ENCODE measurements around the gene GRM1.

Gene GRM1

DNA sequence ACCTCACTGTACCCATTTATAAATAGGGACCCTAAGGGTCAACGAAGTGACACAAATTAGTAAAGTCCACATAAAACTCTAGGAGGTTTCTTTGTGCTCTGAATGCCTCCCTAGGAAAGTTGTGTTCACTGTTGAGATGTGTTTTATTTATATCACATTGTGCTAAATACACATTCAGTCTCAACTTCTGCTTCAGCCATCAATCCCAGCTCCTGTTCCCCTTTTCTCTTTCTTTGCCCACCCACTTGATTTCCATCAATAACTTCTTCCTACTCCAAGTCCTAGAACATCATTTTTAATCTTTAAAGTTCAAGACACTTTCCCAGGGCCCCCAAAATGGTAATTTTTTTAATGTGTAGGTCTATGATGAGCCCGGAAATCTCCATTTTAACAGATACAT is 306.5 kb downstream of the GRM1 start:
- no peak for DNase-seq (ENCODE audit: low read depth)
- H3K4me3 ChIP-seq (ENCODE audit: control insufficient read depth, low read depth, low read length): no peak overlapping the region
- TF ChIP-seq, protein P1, sequence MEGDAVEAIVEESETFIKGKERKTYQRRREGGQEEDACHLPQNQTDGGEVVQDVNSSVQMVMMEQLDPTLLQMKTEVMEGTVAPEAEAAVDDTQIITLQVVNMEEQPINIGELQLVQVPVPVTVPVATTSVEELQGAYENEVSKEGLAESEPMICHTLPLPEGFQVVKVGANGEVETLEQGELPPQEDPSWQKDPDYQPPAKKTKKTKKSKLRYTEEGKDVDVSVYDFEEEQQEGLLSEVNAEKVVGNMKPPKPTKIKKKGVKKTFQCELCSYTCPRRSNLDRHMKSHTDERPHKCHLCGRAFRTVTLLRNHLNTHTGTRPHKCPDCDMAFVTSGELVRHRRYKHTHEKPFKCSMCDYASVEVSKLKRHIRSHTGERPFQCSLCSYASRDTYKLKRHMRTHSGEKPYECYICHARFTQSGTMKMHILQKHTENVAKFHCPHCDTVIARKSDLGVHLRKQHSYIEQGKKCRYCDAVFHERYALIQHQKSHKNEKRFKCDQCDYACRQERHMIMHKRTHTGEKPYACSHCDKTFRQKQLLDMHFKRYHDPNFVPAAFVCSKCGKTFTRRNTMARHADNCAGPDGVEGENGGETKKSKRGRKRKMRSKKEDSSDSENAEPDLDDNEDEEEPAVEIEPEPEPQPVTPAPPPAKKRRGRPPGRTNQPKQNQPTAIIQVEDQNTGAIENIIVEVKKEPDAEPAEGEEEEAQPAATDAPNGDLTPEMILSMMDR (conservative IDR thresholded peaks at IDR 0.05; ENCODE audit: control insufficient read depth, insufficient read depth, low read depth, low read length): no peak

DNA sequence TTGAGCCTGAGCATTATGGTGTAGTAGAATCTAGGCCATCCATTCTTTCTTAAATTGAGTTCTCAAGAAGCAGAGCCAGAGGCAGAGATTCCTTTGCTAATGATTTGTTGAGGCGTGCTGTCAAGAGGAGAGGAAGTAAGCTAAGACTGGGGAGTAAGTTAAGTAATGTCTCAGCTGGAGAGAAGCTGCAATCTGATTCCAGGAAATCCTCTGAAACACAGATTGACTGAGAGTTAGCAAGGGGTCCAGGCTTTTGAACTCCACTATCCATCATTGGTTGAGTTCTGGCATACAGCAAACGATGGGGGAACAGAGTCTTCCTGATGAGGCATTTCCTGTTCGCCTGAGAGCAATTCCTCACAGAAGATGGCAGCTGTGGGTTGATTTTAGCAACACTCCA is 307.3 kb downstream of the GRM1 start:
- H3K4me3 ChIP-seq (ENCODE audit: control insufficient read depth, low read depth, low read length): no peak overlapping the region
- TF ChIP-seq, protein P1 (conservative IDR thresholded peaks at IDR 0.05; ENCODE audit: control insufficient read depth, insufficient read depth, low read depth, low read length): no peak
- DNase-seq (ENCODE audit: low read depth): no peak

DNA sequence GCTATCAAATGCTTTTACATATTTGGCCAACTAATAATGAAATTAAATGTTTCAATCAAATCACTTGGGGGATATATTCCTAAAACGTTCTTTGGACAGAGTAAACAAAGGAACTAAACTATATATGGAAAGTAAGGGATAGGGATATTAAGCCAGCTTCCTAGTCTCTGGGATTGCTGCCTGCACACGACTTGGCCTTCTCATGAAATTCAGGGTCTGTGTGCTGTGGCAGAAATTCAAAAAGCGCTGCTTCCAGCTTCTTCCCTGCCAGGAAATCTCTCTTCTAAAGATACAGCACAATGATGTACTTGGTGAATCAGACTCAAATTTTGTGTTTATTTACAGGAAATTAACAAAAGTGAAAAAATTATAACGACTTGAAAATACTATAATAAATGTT is 308.5 kb downstream of the GRM1 start:
- no peak for DNase-seq (ENCODE audit: low read depth)
- TF ChIP-seq, protein P1 (conservative IDR thresholded peaks at IDR 0.05; ENCODE audit: control insufficient read depth, insufficient read depth, low read depth, low read length): no peak
- no peak overlapping the region for H3K4me3 ChIP-seq (ENCODE audit: control insufficient read depth, low read depth, low read length)

DNA sequence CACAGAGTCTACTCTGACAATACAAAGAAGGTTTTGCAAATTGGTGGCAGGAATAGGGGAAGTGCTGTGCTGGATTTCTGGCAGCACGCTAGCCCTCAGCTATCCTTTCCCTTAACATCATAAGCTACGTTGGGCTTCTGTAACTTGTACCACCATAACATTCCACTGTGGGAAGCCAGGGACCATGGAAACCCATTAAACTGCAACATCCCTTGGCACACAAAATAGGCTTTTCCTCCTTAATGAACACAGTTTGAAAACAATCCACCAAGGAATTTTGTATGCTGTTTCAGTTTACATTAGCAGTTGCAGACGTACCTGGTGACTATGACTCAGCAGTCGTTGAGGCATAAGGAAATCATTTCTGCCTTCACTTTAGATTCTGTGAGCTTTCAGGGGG is 310.9 kb downstream of the GRM1 start:
- H3K4me3 ChIP-seq (ENCODE audit: control insufficient read depth, low read depth, low read length): no peak overlapping the region
- TF ChIP-seq, protein P1 (conservative IDR thresholded peaks at IDR 0.05; ENCODE audit: control insufficient read depth, insufficient read depth, low read depth, low read length): no peak
- peak; percentile 50 for DNase-seq (ENCODE audit: low read depth)

DNA sequence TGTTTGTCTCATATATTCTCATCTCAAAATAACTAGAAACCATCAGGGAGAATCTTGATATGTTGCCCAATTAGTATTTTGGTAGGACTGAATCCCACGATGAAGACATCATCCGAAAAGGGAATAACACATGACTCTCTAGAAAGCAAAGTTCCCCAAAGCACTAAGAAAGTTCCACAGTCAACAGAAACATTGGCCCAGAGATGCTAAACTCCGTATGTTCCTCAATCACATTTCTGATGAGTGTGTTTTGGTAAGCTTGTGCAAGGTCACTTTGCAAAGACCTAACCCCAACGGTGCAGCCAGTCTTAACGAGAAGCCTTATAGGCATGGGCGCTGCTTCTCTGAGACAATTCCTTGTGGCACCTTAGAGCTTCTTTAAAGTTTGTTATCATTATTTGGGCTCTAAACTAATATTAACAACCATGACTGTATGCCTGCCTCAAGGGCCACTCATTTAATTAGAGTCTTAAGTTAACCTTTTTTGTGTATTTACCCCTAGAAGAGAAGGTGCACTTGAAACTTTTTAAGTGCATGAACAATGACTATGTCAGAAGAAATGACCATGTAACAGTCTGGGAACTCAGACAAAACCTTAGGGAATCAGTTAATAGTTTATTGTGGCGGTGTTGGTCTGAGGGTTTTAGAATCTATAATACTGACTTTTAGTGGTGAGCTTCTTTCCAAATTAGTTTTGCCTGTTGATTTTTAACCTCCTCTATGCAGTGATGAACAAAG is 312.8 kb downstream of the GRM1 start:
- TF ChIP-seq, protein P1 (conservative IDR thresholded peaks at IDR 0.05; ENCODE audit: control insufficient read depth, insufficient read depth, low read depth, low read length): no peak
- no peak for DNase-seq (ENCODE audit: low read depth)
- H3K4me3 ChIP-seq (ENCODE audit: control insufficient read depth, low read depth, low read length): no peak overlapping the region

DNA sequence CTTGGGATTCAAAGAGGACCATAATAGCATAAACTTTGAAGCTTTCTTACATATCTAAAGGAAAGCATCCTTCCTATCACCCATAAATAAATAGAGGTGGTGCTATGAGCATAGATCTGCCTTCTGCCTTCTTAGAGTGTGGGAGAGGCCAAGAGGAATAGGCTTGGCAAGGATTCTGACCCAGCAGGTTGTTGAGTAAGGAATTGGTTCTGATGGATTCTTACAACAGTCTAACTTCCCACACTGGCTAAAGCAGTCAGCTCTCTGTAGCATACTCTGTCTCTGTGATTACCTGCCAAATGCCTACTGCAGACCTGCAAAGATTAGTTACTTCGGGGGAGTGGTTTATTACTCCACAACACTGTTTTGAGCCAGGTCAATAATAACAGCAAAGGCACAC is 316.7 kb downstream of the GRM1 start:
- TF ChIP-seq, protein P1 (conservative IDR thresholded peaks at IDR 0.05; ENCODE audit: control insufficient read depth, insufficient read depth, low read depth, low read length): no peak
- no peak overlapping the region for H3K4me3 ChIP-seq (ENCODE audit: control insufficient read depth, low read depth, low read length)

More for the DNA sequence above, 316.7 kb downstream of the GRM1 start:
- no peak for DNase-seq (ENCODE audit: low read depth)
